GM19043 (cell line): ENCODE results near the gene PARN.
"Not testable (repeated sequence)": the region's sequence is repeated elsewhere in the genome, so short reads cannot be mapped to it uniquely, and the experiment has no call there.

Source experiments
- ATAC-seq: cut with Tn5 transposase; IDR thresholded peaks from one replicate; pipeline ENCODE4 v1.9.1; 2021; ENCODE audit warnings: low read depth; ENCODE audit not compliant: unreplicated experiment

The PARN gene

GRCh38 chr16:14576069-14576468 is 54.0 kb downstream of the PARN start:
- ATAC-seq, result no peak

DNA sequence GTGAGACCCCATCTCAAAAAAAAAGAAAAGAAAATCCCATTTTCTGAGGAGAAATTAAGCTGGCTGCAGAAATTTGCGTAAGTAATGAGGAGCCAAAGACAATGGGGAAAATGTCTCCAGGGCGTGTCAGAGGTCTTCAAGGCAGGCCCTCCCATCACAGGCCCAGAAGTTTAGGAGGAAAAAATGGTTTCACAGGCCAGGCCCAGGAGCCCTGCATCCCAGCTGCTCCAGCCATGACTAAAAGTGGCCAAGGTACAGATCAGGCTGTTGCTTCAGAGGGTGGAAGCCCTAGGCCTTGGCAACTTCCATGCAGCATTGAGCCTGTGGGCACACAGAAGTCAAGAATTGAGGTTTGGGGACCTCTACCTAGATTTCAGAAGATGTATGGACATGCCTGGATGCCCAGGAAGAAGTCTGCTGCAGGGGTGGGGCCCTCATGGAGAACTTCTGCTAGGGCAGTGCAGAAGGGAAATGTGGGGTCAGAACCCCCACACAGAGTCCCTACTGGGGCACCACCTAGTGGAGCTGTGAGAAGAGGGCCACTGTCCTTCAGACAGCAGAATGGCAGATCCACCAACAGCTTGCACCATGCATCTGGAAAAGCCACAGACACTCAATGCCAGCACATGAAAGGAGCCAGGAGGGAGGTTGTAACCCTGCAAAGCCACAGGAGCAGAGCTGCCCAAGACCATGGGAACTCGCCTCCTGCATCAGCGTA is 55.2 kb downstream of the PARN start:
- not testable (repeated sequence) for ATAC-seq

DNA sequence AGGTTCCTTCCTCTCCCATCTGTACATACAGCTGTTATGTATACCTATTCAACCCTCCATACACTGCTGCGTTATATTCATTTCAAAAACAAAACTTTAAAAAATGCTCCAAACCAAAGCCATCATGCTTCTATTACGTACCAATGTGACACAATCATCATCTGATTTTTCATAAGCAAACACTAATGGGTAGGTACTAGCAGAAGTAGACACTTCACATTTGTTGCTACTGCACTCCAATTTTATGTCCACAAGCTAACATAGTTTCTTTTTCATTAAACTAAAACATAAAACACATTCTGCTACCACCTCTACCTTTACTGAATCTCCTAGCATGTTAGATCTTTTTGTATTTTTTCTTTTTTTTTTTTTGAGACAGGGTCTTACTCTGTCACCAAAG is 57.5 kb downstream of the PARN start:
- no peak for ATAC-seq

DNA sequence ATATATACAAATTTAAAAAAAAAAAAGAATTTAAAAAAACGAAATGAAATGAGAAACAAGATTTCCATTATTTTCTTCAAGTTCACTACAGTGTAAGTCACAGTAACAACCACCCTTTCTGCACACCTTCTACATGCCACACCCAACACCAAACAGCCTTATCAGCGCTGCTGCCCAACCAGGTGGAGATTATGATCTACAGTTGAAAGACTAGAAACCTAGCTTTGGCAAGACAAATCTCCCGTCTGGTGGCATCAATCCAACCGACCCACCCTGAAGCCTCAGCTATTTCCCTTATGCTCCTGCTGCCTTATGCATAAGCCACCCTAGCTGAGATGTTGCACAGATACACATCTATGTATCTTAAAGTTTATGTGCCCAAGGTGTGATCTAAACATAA is 60.8 kb downstream of the PARN start:
- no peak for ATAC-seq

GRCh38 chr16:14566599-14566998 is 63.5 kb downstream of the PARN start:
- ATAC-seq, result no peak

- no peak for ATAC-seq
Measured at GRCh38 chr16:14565688-14566025, 64.4 kb downstream of the PARN start.

DNA sequence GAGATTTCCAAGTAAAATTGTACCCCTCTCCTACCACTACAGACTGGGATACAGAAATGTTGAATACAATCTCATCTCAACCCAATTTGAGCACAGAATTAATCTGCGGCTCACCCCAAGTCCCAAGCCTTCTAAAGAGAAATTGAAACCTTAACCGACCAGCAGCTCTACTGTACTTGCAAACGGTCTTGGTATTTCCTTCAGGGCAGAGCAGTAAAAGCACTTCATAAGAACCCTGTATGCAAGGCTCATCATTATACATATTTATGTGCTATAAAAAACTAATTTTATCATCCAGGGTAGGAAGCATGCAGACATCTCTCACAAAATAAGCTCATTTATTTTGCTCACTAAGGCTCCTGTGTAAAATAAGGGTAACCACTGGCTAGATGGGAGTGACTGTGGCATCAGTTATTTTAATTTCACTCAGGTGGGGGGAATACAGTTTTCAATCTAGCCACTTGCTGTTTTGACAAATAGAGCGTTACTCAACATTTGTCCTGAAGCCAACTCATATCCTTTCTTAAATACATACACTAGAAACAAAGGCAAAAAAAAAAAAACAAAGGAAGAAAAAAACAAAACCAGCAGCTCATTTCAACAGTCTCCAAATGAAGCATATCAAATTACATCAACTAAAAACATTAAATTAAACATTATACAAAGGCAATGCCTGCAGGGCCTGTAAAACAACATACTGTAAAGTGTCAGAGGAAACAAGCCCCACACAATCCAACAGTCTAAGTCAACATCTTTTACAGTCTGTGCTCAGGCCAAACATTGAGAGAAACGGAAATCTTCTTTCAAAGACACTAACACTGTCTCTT is 65.0 kb downstream of the PARN start:
- no peak for ATAC-seq

DNA sequence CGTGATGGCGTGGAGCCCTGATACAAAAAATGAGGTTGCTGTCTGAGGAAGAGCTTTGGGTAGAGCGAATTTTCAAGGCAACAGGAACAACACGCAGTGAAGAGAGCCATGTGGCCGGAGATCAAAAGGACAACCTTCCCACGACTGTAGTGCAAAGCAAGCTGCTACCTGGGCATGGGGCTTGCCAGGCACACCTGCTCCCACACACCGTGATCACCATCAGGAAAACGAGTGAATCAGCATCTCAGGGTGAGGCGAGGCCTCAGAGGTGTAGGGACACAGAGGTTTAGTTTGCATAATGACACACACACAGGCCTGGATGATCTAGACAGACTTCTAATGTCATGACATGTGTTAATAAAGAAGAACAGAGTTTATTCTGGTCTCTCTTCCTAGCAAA is 65.7 kb downstream of the PARN start:
- no peak for ATAC-seq

DNA sequence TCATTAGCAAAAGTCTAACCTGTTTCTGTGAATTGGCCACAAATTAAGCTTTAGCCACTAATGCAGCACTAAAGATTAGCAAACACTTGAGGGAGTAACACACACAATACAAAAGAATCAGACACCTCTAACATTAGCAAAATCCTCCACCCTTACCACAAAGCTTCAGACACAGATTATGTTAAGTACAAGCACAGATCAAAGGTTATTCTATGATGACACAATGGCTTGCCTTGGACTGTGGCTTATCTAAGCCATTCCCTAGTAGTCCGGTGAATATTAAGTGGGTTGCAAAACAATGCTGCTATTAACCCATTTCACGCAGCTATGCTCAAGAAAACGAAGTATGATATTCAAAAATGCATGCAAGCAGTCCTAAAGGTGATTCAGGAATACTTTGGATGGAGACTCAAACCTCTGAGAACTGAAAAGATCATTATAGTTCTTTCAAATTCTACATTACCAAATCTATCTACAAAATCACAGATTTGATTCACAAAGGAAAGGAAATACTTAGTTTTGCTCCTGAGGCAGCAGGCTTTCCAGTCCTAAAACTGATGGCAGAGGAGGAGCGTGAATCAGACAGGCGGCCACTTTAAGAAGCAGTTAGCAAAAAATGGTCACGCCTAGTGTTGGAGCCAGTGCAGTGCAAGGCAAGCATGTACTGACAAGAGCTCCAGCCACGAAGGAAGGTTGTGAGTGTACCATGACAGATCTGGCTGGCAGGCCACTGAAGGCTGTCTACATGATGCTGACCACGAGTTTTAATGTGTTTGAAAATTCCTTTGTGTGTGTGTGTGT is 67.2 kb downstream of the PARN start:
- no peak for ATAC-seq

DNA sequence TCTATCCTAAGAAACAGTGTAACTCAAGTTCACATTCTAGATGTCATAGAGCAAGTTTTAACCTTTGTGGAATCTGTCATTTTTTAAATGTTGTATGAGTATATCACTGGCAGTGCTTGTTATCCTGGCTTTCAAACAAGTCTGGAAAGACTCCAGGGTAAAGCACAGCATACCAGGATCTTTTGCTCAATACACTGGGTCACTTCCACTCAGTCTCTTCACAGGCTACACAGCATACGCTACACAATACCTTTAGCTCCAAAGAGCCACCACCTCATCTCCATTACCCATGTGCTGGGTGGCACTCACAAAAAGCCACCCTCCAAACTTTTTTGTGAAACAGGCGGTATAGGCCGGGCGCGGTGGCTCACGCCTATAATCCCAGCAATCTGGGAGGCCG is 69.5 kb downstream of the PARN start:
- no peak for ATAC-seq

GRCh38 chr16:14559809-14560241 is 70.2 kb downstream of the PARN start:
- ATAC-seq, result no peak

DNA sequence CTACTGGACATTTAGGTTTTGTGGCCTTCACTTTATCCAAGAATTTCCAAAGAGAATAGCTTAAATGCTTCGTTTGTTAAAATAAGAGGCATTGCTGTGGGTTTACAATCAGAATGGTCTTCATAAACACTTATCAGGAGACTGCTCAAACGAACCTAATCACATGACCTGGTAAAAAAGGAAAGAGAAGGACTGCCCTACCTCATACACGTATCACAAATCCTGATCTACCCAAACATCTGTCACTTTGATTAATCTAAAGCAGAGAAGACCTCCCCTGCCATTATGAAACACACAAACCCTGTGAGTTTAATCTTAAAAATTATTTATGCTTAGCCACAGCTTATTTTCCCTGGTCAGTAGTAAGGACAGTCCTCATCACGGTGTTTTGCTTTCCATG is 76.6 kb downstream of the PARN start:
- ATAC-seq, result no peak

- no peak for ATAC-seq
Measured at GRCh38 chr16:14549789-14550153, 80.3 kb downstream of the PARN start.

DNA sequence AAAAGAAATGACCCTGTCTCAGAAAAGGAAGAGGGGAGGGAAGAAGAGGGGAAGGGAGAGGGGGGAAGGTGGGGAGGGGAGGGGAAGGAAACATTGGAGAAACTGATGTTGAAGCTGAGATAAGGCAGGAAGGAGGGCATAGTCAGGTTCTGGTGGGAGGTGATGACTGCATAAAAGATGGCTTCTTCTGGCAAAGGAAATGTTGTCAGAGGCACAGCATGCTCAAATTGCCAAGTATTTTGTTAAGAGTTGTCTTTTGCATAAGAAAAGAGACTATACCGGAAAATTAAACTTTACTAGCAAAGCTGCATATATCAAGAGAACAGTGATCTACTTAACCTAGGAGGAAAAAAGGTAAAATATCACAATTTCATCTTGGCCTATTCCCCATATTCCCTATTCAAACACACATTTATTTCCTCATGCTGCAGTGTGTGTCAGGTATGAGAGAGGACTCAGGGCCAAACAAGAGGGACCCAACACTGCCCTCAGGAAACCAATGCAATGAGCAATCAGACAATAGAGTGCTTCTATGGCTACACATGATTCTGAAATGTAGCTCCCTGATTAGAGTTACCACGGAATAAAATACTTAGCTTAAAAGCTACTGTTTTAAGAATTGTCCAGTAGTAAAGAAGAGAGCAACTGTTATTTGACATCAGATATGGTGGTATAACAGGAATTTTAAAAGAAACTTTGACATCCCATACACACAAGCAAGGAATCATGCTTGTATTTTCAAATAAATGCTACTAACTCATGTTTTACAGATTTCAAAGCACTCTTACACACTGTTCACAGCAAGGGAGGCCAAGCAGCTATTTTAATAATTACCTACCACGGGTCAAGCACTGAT is 80.9 kb downstream of the PARN start:
- no peak for ATAC-seq

DNA sequence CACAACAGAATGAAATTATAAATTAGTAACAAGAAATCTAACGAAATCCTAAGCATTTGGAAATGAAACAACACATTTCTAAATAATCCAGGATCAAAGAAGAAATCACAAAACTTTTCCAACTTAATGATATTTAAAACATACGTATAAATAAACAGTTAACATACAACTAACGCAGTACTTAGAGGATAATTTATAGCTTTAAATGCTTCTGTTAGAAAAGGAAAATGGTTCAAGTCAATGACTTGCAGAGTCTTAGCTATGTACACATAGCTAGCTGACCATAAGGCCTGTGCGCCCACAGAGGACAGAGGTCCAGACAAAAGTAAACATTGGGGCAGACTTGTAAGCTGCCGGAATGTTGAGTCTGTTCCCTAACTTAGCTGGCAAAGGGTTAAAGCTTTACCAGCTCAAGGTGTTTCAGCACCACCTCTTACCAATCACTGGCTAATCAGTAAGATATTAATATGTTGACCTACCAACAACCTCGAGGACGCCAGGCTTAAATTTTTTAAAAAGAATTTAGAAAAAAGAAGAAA is 84.6 kb downstream of the PARN start:
- ATAC-seq, result no peak

- ATAC-seq, result not testable (repeated sequence)
Measured at GRCh38 chr16:14544846-14545245, 85.2 kb downstream of the PARN start.

GRCh38 chr16:14539631-14540030 is 90.4 kb downstream of the PARN start:
- no peak for ATAC-seq

- no peak for ATAC-seq
Measured at GRCh38 chr16:14539156-14539555, 90.9 kb downstream of the PARN start.

- no peak for ATAC-seq
Measured at GRCh38 chr16:14538604-14539003, 91.5 kb downstream of the PARN start.

- ATAC-seq, result no peak
Measured at GRCh38 chr16:14531613-14532012, 98.4 kb downstream of the PARN start.
